Erythroblast (primary cell): ENCODE results near the gene SELENOW.

Experiments used
- GATA1 ChIP-seq: IDR thresholded peaks from 2 replicates; pipeline ENCODE4 v1.6.1; 2011; ENCODE audit warnings: low read depth, mild to moderate bottlenecking, control low read depth, low read length, moderate library complexity
- POLR2A ChIP-seq: IDR thresholded peaks from 2 replicates; pipeline ENCODE4 v1.6.1; 2011; ENCODE audit warnings: mild to moderate bottlenecking, low read length

DNA sequence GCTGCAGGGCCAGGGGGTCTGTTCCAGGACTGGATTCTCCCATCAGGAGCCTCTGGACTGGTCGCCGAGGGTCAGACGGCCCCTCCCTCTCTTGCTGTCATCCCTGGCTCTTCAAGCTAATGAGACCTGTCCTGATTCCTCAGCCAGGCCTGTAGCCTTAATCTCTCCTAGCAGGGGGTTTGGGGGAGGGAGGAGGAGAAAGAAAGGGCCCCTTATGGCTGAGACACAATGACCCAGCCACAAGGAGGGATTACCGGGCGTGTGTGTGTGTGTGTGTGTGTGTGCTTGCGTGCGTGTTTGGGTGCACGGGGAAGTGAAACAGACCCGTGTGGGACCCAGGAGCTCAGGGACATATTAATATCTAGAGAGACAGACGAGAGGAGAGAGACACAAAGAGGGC lies 41.4 kb downstream of the SELENOW start:
- TF ChIP-seq POLR2A (no peak), GATA1 (no peak)
